Nucleus accumbens (tissue), 56 donors: Measurements from ENCODE around the gene CEP95.
"Not testable (repeated sequence)": the region's sequence is repeated elsewhere in the genome, so short reads cannot be mapped to it uniquely, and the experiment has no call there.

Experiments
- DNase-seq, 56 donors: peaks; one replicate each; lab custom pipeline; 2025; lab: John Stamatoyannopoulos, UW

Gene CEP95

DNA sequence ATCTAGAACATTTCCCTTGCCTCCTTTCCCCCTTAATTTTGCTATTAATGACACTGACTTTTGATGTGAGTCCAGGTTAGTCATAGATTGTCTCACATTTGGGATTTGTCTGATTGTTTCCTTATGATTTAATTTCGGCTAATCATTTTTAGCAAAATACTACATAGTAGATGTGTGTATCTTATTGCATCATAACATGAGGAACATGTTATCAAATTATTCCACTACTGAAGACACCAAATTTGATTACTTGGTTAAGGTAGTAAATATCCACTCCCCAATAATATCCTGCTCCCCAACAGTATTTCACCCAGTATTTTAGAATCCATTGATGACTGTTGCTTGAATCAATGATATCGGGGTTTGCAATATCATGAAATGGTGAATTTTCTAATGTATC, 12.7 kb upstream of the CEP95 start:
- no peak for DNase-seq

DNA sequence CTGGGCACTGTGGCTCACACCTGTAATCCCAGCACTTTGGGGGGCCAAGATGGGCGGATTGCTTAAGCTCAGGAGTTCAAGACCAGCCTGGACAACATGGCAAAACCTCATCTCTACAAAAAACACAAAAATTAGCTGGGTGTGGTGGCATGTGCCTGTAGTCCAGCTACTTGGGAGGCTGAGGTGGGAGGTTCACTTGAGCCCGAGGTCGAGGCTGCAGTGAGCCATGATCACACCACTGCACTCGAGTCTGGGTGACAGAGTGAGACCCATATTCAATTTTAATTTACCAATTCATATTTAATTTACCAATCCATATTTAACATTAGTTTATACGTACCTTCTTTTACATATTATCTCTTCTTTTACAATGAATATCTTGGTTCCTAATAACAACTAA, 11.5 kb upstream of the CEP95 start:
- DNase-seq = not testable (repeated sequence)

DNA sequence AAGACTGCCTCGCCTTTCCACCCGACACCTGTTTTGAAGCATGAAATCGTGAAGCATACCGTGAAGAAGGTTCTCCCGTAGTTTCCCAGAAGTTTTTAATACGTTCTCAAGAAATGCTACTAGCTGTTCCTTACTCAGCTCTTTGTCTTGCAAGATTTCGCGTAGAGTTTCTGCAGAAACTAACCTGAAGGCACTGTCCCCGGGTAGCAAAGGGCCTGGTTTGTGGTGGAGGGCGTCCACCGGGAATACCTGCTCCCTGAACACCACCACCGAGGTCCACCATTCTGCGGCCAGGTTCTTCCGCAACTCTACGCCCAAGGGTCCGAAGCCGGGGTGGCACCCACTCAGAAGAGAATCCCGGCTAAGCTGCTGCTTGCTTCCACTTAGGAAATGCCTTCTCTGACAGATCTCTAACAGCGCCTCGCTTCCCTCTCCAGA, 10.4 kb upstream of the CEP95 start:
- peak in 4 of 56 donors; percentile 40 to 54 (median 44) for DNase-seq

DNA sequence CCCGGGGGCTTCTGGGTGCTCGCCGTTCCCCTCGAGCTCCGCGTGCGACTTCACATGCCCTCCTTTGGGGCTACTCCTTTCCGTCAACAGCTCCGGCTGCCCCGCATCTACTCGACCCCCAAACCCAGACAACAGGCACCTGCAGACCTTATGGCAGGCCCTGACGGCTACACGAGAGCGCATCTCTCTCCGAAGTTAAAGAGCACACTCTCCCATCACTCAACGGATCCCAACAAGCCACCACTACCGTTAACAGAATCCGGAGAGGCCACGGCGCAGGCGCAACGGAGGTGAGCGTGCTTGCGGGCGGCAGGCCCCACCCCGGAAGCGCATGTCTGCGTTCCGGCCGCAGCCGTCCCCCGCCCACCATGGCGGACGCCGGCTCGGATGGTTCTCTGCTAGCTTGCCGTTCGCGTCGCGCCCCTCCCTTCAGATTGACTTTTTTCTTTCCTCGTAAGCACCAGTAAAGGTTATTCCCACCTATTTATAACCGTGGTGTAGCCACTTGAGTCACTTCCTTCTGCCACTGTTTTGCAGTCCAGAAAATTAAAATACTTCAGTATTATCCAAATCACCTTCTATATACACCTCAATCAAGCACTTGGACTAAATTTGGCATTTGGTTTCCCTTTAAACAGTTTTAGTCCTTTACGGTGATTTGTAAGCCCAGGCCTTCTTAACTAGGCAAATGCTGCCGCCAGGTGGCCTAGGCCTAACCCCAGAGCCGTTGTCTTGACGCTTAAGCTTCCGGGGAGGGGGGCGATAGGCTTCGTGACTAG, 9.8 kb upstream of the CEP95 start, which contains the start of gene POLG2:
Gene POLG2, minus strand, starts transcription at position 269 of the 779 bp plus-strand sequence. Its CDS starts 86 bp downstream, at position 183.
- DNase-seq = peak in 55 of 56 donors; percentile 43 to 94 (median 83)

DNA sequence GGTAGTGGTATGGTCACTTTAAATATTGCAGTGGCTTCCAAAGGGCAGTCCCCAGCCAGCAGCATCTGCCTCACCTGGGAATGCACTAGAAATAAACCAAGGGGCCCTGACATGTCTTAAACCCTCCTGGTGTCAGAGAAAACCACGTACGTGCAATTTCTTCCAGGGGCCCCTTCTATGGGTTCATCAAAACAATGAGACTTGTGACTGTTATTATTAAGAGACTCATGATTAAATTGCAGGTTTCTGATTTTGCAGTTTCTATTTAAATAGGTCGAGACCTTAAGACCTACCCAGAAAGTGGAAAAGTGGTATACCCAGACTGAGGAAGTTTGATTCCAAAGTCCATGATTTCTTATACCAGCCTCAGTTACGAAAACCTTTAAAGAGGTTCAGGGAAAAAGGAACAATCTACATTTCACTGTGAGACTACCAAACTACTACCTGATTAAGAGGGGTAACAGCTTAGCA, 9.2 kb upstream of the CEP95 start:
- DNase-seq = peak in 1 of 56 donors; percentile 1

DNA sequence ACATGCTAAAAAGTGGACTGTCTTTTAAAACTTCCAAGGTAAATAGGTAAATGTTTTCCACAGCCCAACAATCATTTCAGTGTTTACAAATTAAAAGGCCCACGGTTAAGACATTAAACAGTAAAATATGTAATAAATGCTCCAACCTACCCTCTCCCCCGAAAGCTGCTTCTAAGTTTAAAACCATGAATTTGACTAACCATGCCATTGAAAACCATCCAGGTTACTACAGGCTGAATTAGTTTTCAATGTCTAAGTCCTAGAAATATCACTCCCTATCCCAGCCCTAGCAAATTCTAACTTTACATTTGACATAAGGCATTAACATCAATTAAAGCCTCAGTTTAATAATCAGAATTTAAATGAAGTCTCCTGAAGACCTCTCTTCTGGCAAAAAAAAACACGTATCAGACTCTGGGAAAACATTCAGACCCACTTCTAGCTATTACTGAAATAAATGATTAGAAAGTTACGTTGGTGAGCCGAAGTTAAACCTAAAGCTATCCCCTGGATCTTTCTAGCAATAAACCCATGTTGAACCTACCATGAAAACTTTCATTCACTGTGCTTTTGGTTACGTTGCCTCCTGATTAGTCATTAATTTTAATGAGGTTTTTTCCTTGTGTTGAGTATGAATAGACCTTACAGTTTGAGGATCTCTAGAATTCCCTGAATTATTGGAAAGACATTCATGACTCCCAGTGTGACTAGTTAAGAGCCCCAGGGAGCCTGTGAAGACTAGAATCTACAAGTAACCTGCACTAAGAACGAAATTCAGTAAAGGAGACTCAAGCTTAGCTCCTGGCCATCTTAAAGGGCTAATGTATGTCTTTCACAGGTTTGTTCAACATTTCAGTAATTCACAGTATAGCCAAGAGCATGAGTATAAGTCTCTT, 8.2 kb upstream of the CEP95 start:
- no peak for DNase-seq

DNA sequence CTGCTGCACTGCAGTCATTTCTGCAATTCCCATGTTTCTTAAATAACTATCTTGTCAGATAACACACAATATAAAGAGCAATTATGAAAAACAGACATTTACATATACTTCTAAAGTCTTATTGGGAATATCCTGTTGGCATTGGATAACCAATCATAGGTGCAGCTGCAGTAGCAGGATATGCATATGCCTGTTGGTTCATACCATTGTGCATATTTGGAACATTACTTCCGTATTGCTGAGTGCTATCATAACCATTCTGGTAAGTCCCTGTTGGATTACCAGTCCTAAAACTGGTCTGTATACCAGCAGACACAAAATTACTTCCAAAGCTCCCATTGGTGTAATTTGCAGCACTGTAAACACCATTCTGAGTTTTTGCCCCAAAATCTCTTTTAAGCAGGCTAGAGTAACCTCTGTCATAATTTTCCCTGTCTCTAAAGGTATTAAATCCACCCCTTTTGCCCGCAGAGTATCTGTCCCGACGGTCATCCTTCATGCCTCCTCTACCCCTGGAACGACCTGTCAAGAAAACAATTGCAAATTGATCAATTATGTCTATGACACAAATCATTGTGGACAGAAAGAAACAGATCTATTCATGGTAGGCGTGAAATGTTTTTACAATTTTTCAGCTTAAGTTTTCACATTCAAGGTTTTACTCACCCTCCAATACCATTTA, 6.8 kb upstream of the CEP95 start:
- no peak for DNase-seq

DNA sequence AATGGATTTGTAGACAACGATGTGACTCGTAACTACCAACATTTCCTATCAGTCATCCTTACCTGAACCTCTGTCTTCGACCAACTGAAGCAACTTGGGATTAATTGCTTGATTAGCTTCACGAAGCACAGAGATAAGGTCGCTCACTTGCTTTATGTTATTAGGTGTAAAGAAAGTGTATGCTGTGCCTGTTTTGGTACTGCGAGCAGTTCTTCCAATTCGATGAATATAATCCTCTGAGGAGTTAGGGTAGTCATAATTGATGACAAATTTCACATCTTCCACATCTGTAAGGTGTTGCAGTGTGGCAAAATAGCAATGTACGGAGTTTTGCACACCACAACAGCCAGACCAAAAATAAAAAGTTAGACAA, 6.3 kb upstream of the CEP95 start:
- no peak for DNase-seq

DNA sequence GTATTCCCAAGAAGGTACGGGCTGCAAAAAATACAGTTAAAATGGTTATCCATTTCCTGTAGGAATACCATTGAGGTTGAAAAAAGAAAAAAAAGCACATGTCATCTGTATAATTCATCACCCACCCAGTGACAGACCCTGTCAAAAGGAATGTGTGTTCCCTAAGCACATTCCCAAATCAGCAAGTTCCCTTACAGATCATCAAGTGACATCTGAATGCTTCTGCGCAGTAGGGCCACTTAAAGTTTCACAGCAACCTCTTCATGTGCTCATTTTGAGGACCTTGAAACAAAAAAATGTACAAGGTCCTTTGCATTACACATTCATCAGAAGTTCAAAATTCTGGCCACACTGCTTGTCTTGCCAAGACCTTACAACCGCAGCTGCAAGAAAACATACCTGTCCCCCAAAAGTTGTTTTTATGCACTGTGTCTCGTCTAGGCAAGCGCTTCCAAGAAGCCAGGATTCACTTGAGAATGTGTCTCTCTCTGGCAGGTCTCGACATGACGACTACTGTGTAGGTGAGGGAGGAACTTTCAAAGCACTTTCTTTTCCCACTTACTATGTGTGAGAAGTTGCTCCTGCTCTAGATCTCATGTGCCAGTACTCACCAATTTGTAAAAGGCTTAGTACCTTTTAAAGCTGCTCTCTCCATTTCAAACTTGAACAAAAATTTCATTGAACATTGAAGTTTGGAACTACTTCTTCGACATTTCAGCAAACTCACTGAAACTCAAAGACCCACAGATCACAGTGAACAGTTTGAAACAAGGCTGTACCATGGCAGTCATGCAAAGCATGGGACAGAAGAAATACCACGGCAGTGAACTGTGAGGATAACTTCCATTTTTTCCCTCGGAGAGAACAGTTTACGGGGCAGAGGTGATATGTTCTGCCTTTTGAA, 5.7 kb upstream of the CEP95 start:
- DNase-seq = no peak

DNA sequence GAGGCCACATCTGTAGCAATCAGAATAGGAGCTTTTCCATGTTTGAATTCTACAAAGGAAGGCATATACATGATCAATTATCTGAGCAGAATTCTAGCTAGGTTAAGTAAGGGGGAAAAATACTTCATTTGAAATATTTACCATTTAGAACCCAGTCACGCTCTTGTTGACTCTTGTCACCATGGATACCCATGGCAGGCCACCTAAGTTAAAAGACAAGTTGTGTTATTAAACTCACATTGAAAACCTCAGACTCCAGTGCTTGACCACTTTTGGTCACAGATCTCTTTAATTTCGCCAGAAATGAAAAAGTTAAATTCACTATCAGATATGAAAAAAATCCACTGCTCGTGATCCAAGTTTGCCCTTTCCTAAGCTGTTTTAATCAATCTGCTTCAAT, 4.8 kb upstream of the CEP95 start:
- DNase-seq = no peak

DNA sequence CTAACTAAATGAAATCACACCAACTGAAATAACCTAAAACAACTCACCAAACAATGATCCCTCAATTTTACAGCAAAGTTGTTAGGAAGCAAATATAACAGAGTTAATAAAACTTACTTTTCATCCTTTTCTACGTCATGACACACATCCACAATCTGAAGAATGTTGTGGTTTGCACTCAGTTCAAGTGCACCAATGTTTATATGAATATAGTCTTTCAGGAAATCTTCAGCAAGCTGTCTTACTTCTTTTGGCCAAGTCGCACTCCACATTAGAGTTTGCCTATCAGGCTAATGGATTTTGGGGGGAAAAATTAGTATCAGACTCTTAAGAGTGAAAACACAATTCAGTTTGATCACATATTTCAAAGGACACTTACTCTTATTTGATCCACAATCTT, 4.0 kb upstream of the CEP95 start:
- no peak for DNase-seq

DNA sequence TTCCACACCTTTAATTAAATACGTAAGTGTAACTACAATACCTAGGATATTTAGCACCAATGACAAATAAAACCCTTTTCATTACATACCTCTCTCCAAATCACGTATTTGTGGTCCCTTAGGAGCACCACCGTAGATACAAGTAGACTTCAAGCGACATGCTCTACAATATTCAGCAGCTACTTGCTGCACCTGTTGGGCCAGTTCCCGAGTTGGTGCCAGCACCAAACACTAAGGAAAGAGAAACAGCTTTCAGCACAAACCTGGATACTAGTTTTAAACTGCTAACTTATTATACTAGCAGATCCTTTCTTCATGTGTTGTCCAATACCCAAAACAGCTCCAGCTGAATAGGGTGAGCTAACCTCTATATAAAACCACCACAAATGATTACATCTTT, 3.4 kb upstream of the CEP95 start:
- no peak for DNase-seq

DNA sequence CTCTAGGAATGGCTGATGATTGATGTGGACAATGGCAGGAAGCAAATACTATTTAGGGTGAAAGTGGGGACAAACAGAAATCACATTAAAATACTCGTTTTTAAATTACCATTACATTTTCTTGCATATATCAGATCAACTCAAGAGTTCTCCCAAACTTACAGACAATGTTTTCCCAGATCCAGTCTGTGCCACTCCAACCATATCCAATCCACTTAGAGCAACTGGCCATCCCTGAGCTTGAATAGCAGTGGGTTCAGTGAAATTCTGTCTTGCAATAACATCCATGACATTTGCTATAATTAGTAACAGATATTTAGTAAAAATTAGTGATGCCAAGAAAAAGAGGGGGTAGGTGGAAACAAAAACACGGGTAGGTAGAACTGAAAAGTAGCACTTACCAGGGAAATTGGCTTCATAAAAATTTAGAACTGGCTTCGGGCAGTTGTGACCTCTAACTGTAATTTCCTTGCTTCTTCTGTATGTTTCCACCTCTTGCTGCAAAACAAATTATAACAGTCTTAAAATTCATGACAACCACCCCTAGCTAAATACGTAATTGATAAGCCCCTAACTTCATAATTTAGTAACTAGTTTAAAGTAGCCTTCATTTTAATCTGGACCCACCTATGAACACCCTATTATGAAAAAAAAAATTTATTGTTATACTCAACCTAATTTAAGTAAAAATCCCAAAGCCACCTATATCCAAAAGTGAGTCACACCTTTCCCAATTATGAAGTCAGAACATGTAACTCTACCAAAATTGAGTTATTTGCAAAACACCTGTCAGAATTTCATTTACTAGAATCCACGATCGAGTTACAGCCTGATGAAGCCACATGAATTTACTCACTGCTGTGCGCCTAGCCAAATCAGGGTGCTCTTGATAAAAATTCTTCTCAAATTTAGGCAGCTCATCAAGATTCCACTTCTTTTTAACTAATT, 2.7 kb upstream of the CEP95 start:
- DNase-seq = no peak

DNA sequence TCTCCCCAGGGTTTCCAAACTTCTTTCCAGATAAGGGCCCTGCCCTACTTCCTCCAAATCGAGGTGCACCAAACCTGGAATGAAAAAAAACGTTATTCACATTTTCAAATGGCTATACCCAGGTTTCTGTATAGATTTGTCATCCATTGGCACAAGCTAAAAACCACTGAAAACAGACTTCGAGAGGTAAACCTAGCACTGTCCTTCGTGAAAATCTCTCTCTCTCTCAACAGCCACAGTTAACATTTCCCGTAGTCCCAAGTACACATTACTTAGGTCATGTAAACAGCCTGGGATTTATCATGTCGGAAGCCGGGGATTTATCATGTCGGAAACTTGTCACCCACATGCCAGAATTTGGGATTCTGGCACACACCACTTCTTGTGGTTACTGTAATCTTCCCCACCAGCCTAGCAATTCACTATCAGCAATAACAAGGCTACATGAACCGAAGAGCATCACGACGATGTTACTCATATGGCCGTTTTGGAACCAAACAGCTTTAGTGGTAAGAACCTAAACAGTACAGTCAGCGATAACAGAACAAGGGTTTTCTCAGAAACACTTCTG, 1.9 kb upstream of the CEP95 start:
- peak in 3 of 56 donors; percentile 23 to 52 (median 49) for DNase-seq

DNA sequence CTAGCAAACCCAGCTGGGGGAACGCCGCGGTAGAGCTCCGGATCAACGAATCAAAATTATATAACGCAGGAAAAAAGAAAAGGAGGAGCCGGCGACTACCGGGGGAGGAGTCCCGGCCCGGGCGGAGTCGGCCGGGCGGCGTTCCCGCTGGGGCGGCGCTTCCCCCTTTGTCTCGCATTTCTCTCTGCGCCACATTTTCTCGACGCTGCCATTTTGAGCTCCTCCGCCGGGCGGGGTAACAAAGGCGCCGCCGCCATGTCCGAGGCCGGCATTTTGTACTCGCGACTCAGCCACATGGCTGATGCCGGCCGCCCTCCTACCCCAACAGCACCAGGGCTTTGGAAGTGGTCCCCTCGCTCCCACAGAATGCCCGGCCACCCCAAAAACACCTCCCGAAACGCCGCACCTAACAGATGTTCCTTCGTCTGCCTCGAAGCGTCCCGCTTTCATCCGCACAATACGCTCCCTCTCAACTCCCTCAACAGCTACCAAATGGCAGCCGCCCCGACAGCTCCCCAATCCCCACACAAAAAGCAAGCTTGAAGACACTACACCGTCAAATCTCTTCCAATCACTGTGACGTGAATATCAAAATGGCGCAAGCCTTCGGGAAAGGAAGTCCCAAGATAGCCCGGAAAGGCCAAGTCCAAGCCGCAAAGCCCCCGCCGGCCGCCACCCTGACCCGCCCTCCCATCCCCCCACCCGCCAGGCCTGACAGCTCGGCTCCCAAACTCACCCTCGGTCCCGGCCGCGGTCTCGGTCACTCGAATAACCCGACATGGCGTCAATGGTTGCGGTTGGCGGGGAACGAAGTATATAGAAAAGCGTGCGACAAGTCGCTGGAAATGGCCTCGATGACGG, 1.2 kb upstream of the CEP95 start:
- DNase-seq = peak in 55 of 56 donors; percentile 17 to 92 (median 79)

DNA sequence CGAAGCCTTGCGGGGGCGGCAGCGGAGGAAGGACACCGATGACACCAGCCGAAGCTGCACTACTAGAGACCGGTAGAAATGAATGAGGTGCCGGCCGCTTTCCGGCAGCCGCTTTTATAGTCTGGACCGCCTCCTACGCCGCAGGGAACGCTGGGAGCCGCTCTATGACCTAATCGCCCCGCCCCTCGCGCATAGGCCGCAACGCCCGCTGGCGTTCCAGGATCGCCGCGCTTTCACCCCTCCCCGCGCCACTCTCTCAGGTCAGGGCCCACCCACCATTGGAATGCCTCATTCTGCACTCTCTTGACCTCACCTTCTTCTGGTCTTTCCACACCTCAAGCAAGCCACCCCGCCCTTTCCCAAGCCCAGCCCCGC, 589 bp upstream of the CEP95 start, which contains the start of gene DDX5:
Gene DDX5, minus strand, starts transcription at position 89 of the 375 bp plus-strand sequence. CDS start 170 bp downstream, outside the sequence.
- DNase-seq = peak; percentile 86 to 100 (median 97)

DNA sequence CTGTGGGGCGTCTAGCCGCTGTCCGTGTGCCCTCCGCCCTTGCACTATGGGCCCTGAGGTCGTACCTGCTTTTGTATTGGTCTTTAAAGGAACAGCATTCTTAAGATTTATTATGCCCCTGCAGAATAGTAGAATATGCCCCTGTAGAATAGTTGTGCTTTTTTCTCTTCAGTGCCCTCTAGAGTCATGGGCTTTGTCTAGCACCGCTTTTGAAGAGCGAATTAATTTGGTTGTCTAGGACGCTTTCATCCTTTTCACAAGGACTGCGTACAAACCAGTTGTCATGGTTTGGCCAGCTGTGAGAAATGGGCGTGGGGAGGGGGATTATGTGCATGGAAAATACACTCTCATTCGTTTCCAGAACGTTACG, 621 bp downstream of the CEP95 start:
- DNase-seq = peak in 21 of 56 donors; percentile 2 to 60 (median 37)
